ENCODE measurements around the gene GIT1. TPM values are rescaled to one million over a fixed set of nuclear protein-coding genes. Genes with fewer than 3 reads are reported as not detected.
A peak's percentile ranks its signal among the peaks of the same experiment; 100 is the strongest.

Gene GIT1
- total and polyA plus RNA-seq, 9 of the 15 experiments (the other 6 are each of a cell fraction or from before 2014, with no cell fraction given) = 0.35 to 35.3 (median 17.1) TPM

GRCh38 chr17:29617481-29618271 lies 28.2 kb upstream of the GIT1 start (continued):
- TF ChIP-seq NFE2L1 (tag; IDR thresholded peaks at IDR 0.05; ENCODE audit: borderline replicate concordance, low read depth) (no peak), E2F1 (CRISPR knock-in tag; IDR thresholded peaks at IDR 0.05) (no peak), RBM14 (IDR thresholded peaks at IDR 0.05; ENCODE audit: borderline replicate concordance, insufficient read depth, low read depth, low read length) (no peak), ZNF778 (CRISPR knock-in tag; IDR thresholded peaks at IDR 0.05) (no peak), E2F6 (IDR thresholded peaks at IDR 0.05; ENCODE audit: borderline replicate concordance in 1 of 2, extremely low read depth in 1 of 2, insufficient read depth in 1 of 2, insufficient read length in 1 of 2, low read depth in 1 of 2, low read length in 1 of 2, poor library complexity in 1 of 2, severe bottlenecking in 1 of 2) (peak; percentile 81 to 97), MLX (CRISPR knock-in tag; conservative IDR thresholded peaks at IDR 0.05) (no peak), SRSF7 (optimal IDR thresholded peaks at IDR 0.05; ENCODE audit: low read depth, low read length) (no peak), PBX2 (CRISPR knock-in tag; IDR thresholded peaks at IDR 0.05; ENCODE audit: low read depth) (no peak), PBX2 (tag; conservative IDR thresholded peaks at IDR 0.05; ENCODE audit: low read depth) (no peak), CAMTA2 (CRISPR knock-in tag; conservative IDR thresholded peaks at IDR 0.05) (no peak), ZNF436 (CRISPR knock-in tag; IDR thresholded peaks at IDR 0.05) (no peak), GTF2F1 (IDR thresholded peaks at IDR 0.05; ENCODE audit: low read depth, low read length) (no peak), MEF2A (IDR thresholded peaks at IDR 0.05; ENCODE audit: control insufficient read depth, low read depth, low read length) (no peak), KAT2B (IDR thresholded peaks at IDR 0.05; ENCODE audit: low read depth, low read length) (no peak), ELF4 (CRISPR knock-in tag; IDR thresholded peaks at IDR 0.05) (no peak), GATAD2B (IDR thresholded peaks at IDR 0.05; ENCODE audit: borderline replicate concordance) (0 out of 2 replicates have a peak, but pooled peaks have one; percentile 36), SNRNP70 (optimal IDR thresholded peaks at IDR 0.05; ENCODE audit: low read depth, low read length) (no peak), ZNF584 (CRISPR knock-in tag; IDR thresholded peaks at IDR 0.05; ENCODE audit: low read depth) (no peak), GATAD2A (IDR thresholded peaks at IDR 0.05) (peak; percentile 58; the same call in 1 of the 2 replicates), USF2 (CRISPR knock-in tag; IDR thresholded peaks at IDR 0.05) (no peak), TFAM (CRISPR knock-in tag; conservative IDR thresholded peaks at IDR 0.05) (no peak)

All from K562 (cell line).